ENCODE data around the gene MAP2K3. TPM values are rescaled to one million over a fixed set of nuclear protein-coding genes. Genes with fewer than 3 reads are reported as not detected.

Gene MAP2K3
- total RNA-seq, 4 donors from 2014 or later, result 44.4 to 148 (median 59.6) TPM

- no peak for DNase-seq
- H3K27ac ChIP-seq, result peak overlapping the region; percentile 63 to 85 (median 81)
- in situ Hi-C loops (cut with MboI; ENCODE audit: low pct_ligation_motif_present in 1 of 4, low pct_unique_long_range_greater_than_20kb in 1 of 4, low sequenced_read_pairs in 3 of 4), result loop anchor here in 2 of 4 donors (10.0 kb wide), 1 partner anchor 61 kb away; the partner anchor contains the start of gene TMEM11 (in 2 of the 2)
- WGBS, 2 donors (ENCODE audit: low coverage in 1 of 2), result 41 to 52% methylated on average over 3 to 16 of the region's 17 CpGs
- H3K4me3 ChIP-seq, result peak overlapping the region; percentile 45 to 62 (median 59)
- H3K4me1 ChIP-seq, result peaks cover 6 to 24% (median 15%) of the 10 kb centered on the region in 4 donors
- H3K9me3 ChIP-seq, result no peaks in the 10 kb centered on the region
- no peaks in the 10 kb centered on the region for H3K27me3 ChIP-seq
- H3K36me3 ChIP-seq, result no peaks in the 10 kb centered on the region
- TF ChIP-seq POLR2A (IDR thresholded peaks at IDR 0.05) (no peak), CTCF (IDR thresholded peaks at IDR 0.05) (peak in 1 of 5 experiments; percentile 1)
- intact Hi-C loops (cut with DNase I; ENCODE audit: low total_unique reads), result no loop called here
These were observed 8.3 kb upstream of the MAP2K3 start for GRCh38 chr17:21276264-21276588.

- intact Hi-C loops (cut with DNase I; ENCODE audit: low total_unique reads), result no loop called here
- Histone ChIP-seq H3K9me3 (no peaks in the 10 kb centered on the region), H3K27ac (no peak overlapping the region), H3K4me1 (peaks cover 6 to 24% (median 15%) of the 10 kb centered on the region in 4 donors), H3K36me3 (no peaks in the 10 kb centered on the region), H3K4me3 (no peak overlapping the region), H3K27me3 (no peaks in the 10 kb centered on the region)
- no peak for DNase-seq
- in situ Hi-C loops (cut with MboI; ENCODE audit: low pct_ligation_motif_present in 1 of 4, low pct_unique_long_range_greater_than_20kb in 1 of 4, low sequenced_read_pairs in 3 of 4), result loop anchor here in 2 of 4 donors (10.0 kb wide), 1 partner anchor 63 kb away; the partner anchor contains the start of gene TMEM11 (in 2 of the 2)
- WGBS, 2 donors (ENCODE audit: low coverage in 1 of 2), result 93 to 96% methylated on average over 3 of the region's 3 CpGs
- TF ChIP-seq CTCF (IDR thresholded peaks at IDR 0.05) (no peak), EP300 (IDR thresholded peaks at IDR 0.05; ENCODE audit: low read depth) (no peak), POLR2A (IDR thresholded peaks at IDR 0.05) (no peak), POLR2AphosphoS5 (IDR thresholded peaks at IDR 0.05) (no peak)
These were observed 7.2 kb upstream of the MAP2K3 start for GRCh38 chr17:21277332-21277731.

- H3K4me3 ChIP-seq, result no peak overlapping the region
These were observed 5.9 kb upstream of the MAP2K3 start for GRCh38 chr17:21278450-21279197.

More at GRCh38 chr17:21278450-21279197, 5.9 kb upstream of the MAP2K3 start:
- H3K27ac ChIP-seq, result peak overlapping the region in 2 of 4 donors; percentile 39 to 56
- WGBS, 2 donors (ENCODE audit: low coverage in 1 of 2), result 44 to 67% methylated on average over 1 to 8 of the region's 8 CpGs
- H3K4me1 ChIP-seq, result peaks cover 6 to 27% (median 18%) of the 10 kb centered on the region in 4 donors
- TF ChIP-seq CTCF (IDR thresholded peaks at IDR 0.05) (peak in 3 of 5 experiments; percentile 4 to 35 (median 19)), EP300 (IDR thresholded peaks at IDR 0.05; ENCODE audit: low read depth) (no peak), POLR2AphosphoS5 (IDR thresholded peaks at IDR 0.05) (peak in 2 of 3 donors; percentile 21 to 25)
- H3K36me3 ChIP-seq, result no peaks in the 10 kb centered on the region
- H3K9me3 ChIP-seq, result no peaks in the 10 kb centered on the region
- in situ Hi-C loops (cut with MboI; ENCODE audit: low pct_ligation_motif_present in 1 of 4, low pct_unique_long_range_greater_than_20kb in 1 of 4, low sequenced_read_pairs in 3 of 4), result loop anchor here in 2 of 4 donors (10.0 kb wide), 1 partner anchor 64 kb away; the partner anchor contains the start of gene TMEM11 (in 2 of the 2)
- DNase-seq, result peak; percentile 80
- intact Hi-C loops (cut with DNase I; ENCODE audit: low total_unique reads), result no loop called here
- no peaks in the 10 kb centered on the region for H3K27me3 ChIP-seq

Data from transverse colon (tissue), 4 donors.